HG03460 (cell line): ENCODE data around the gene RGL1.
A peak's percentile ranks its signal among the peaks of the same experiment; 100 is the strongest.
"Not testable (repeated sequence)": the region's sequence is repeated elsewhere in the genome, so short reads cannot be mapped to it uniquely, and the experiment has no call there.

Source experiments
- ATAC-seq: cut with Tn5 transposase; IDR thresholded peaks from one replicate; pipeline ENCODE4 v1.9.1; 2021; ENCODE audit not compliant: unreplicated experiment

Gene RGL1

DNA sequence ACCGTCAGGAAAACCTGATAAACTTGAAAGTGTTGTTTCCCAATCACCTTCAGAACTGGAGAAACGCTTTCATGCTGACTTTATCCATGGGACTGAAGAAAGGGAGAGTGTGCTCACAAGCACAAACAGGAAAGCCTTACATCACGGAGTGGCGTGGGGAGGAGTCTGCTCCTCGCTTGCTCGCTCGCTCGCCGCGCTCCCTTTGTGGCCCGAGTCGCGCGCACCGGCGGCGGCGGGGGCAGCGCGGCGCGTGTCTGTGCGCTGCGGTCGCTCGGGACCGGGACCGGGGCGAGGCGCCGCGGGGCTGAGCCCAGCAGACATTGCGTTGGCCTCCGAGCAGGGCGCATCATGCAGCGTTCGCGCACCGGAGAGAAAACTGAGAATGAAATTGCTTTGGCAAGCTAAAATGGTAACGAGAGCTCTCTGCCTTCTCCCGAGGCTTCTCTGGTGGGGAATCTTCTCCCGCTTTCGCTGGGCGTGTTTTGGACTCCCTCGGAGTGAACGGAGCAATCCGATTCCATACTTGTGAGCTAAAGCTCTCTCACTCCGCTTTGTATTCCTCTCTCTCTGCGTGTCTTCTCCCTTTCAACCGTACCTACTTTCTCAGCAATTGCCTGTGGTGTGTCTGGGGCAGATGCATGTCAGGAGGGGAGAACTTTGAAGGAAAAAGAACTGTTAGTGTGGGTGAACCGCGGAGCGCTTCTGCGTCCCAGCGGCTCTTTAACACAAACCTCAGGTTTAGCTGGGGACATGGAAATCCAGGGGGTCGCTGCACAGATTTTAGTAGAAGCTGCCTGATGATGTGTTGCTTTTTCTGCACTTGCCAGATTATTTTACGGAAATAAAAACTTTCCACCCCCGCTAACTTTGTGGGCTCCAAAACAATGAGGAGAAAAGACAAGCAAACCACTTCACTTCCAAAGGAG lies at the start of gene RGL1:
Gene RGL1 (plus strand): TSS at position 205 of the 926 bp plus-strand sequence. CDS start 178 bp downstream, at position 383.
- peak; percentile 46 for ATAC-seq

DNA sequence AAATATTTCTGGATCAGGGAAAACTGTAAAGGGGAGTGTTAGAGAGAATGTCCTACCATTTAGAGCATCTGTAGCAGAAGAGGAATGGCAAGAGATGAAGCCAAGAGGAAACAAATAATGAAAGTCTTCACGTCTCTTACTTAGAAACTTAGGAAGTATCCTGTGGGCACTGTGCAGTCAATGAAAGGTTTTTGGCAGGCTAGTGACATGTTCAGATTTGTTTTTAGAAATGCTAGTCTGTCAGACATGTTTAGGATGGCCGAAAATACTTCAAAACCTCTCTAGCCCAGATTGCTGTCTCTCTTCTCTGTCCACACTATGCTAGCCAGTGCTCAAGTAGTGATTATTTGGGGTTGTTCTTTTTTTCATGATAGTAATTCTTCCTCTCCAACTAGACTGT lies 48.6 kb upstream of the RGL1 start:
- ATAC-seq = no peak

DNA sequence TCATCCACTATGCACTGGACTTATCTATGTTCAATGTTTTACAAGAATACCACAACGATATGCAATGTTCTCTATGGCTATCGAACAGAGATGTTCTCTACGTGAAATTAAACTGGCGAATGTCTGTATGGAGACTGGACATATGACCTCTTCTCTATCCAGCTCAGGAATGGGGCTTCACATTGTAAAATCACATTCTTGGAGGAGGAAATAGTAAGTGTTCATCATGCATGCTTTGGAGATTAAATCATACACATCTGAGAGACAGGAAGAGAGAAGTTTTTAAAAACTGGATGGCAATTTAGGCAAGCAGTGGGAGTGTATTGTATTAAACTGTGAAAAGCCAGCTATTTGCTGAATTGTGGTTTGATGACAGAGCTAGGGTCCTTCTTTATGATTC lies 47.9 kb upstream of the RGL1 start:
- no peak for ATAC-seq

DNA sequence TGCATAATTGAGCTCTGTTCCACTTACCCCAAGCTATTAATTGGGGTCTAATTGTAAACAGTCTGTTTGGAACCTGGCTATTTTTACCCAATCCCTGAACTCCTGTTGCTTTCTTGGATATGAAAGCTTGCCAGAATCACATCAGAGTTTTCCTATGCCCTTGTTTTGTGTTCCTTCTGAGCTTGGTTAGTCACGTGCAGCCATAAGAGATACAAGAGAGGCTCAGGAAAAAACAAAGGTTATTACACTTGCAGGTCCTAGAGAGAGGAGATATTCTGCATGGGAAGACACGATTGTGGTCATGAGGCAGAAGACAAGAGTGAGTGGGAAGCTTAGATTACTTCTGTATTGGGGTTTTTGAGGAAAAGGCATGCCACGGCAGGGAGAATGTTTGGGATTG lies 46.0 kb upstream of the RGL1 start:
- ATAC-seq = no peak

DNA sequence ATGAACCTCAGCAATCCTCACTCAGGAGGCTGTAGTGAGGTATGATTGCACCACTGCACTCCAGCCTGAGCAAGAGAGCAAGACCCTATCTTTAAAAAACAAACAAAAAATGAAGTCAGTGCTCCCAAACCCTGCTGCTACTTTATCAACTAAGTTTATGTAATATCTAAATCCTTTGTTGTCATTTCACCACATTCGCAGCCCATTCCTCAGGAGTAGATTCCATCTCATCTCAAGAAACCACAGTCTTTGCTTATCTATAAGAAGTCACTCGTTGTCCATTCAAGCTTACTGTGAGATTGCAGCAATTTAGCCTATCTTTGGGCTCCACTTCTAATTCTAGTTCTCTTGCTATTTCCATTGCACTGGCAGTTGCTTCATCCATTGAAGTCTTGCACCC lies 44.3 kb upstream of the RGL1 start:
- ATAC-seq = no peak

DNA sequence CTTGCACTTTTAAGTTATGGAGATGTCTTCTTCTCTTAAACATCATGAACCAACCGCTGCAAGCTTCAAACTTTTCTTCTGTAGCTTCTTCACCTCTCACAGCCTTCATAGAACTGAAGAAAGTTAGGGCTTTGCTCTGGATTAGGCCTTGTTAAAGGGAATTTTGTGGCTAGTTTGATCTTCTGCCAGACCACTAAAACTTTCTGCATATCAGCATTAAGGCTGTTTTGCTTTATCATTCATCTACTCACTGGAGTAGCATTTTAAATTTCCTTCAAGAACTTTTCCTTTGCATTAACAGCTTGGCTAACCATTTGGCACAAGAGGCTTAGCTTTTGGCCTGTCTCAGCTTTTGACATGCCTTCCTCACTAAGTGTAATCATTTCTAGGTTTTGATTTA lies 43.0 kb upstream of the RGL1 start:
- no peak for ATAC-seq

DNA sequence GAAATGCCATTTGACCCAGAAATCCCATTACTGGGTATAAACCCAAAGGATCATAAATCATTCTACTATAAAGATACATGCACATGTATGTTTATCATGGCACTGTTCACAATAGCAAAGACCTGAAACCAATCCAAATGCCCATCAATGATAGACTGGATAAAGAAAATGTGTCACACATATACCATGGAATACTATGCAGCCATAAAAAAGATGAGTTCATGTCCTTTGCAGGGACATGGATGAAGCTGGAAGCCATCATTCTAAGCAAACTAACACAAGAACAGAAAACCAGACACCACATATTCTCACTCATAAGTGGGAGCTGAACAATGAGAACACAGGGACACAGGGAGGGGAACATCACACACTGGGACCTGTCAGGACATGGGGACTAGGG lies 42.1 kb upstream of the RGL1 start:
- ATAC-seq = not testable (repeated sequence)

DNA sequence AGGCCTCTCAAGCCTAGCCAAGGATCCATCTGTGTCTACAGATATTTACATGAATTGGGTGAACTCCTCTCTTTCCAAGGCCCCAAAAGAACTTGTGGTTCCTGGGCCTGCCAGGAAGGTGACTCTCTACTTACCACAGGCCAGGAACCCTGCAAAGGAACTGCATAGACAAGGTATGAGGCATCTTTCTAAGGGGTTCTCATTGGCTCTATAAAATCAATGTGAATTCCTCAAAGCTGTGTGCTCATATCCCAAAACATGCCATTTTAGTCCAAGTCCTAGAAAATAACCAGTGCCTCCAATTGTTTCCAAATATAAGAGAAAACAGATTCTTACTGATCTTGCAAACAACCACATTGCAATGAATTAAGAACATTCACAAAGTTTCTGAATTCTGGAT lies 39.9 kb upstream of the RGL1 start:
- no peak for ATAC-seq

DNA sequence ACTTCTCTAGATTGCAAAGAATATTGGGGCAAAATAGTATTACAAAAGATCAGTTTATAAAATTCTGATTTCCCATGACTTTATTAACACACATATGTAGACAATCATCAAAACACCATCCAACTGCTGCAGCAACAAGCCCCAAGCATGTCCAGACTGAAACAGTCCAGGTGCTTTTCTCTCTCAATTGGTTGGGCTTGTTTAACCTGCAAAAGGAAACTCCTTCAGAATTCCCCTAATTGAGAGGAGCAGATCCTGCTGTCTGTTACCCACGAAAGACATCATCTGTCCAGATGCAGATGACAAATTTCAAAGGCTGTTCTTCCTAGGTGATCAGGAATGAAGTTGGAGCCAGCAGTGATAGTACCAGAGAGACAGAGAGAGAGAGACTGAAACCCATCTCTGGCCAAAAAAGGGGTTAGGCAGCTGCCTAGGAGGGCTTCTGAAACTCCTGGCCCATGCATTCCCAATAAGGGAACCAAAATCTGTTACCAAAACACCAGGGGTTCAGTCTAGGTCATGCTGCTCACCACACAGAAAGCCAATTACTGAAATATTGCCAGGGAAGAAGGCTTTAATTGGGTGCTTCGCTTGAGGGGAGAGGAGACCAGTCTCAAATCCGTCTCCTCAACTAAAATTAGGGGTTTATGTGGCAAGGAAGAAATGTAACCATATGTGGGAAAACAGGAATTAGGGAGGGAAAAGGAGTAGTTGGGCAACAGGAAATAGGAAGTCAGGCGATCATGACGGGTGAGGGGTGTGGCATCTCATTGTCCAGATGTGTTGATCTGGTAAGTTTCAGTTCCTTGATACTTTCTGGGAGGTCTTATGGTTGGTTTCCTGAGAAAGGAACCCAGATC lies 34.7 kb upstream of the RGL1 start:
- no peak for ATAC-seq

DNA sequence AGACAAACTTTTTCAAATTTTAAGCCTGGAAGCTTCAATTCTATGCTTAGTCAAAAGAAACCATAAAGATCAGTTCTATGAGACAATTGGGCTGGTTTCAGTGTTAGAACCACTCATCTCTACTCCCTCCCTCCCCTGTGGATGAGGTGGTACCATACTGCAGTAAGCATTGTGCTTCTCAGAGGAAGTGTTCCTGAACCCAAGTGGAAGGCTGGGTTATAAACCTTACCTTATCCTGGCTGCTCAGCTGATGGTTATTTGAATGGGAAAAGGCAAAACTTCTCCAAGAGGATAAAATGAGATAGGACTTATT lies 34.1 kb upstream of the RGL1 start:
- no peak for ATAC-seq

DNA sequence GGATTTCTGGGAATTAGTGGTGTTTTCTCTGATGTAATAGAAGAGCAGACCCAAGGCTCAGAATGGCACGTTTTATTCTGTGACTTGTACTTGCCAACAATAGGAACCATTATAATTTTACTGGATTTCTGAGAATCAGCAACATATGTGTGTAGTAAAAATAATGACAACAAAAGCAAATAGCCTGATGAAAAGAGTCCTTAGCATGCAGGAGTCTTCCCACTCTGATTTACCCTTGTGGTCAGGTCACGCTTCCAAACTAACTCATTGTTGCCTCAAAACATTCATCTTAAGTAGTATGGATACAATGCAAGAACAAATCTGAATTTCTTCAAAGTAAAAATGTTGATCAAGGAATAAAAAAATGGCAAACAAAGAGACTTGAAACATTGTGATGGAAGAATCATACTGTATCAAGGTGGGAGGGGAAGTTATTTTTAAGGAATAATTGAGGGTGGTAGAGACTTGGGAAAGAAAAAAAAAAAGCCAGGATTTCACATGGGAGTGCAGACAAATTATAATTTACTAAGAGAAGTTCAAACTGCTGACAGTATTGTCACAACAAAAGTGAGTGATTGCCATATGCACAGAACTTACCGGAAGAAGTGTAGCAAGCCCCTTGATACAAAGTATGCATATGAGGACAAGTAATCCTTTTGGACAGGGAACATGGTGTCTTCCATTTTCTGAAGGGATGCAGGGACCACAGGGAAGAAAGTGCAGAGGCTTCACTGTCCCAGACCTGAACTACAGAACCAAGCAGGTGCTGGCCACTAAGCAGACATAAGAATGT lies 31.2 kb upstream of the RGL1 start:
- ATAC-seq = no peak

DNA sequence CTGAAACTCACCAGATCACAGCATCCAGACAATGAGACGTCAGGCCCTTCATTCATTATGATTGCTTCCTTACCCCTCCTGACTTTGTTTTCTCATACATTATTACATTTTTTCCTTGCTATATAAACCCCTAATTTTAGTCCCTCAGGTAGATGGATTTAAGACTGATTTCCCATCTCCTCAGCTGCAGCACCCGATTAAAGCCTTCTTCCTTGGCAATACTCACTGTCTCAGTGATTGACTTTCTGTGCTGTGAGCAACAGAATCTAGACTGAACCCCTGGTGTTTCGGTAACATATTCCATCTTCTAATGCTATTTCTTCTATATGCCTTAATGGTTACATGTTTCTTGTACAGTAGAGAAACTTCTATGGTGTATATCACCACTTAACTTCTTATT lies 30.0 kb upstream of the RGL1 start:
- ATAC-seq = no peak

DNA sequence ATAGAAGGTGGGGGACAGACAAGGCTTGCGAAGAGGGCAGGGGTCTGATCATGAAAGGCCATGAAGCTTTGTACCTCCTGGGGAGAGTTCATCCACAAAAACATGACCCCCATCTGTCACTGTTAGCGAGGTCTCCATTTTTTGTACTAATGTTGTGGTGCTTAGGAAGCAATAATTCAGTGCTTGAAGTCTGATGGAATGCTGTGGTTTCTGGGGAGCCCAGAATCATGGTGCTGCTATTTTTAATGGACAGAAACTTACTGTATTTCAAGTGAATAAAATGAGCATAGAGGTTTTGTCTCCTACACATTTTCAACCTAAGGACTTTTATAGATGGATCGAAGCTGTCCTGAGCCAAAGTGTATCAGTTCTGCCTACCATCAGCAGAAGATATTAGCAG lies 28.2 kb upstream of the RGL1 start:
- ATAC-seq = no peak

DNA sequence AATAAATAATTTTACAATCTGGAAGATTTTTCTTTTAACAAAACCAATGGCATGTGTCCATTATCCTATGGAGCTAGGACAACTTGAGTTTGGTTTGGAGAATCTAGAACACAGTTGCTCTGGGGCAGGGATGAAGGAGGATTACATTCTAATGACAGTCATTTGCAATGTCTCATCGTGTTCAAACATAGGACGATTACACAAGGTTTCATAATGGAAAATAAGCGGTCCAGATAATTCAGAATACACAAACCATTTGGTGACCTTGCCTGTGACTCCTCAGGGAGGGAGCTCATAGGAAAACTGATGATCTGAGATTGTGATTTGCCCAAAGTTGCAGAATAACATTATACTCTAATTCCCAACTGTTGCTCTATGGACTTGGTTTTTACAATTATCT lies 27.6 kb upstream of the RGL1 start:
- ATAC-seq = no peak

DNA sequence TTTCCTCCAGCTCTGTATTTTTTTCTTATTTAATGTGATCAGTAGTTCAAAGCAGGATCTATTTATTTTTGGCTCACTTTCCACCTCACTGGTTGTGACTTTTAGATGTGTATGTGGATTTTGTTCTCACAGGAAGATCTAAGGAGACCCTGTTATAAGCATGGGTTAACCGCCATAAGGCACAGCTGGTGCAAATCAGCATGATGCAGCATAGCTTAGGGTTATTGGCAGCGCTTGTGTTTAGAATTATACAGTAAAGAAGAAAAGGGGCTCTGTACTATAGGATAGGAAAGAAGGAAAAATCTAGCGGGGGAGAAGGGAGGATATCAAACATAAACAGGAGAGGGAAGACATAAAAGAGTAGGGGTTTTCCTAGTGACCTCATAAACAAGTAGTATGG lies 26.9 kb upstream of the RGL1 start:
- ATAC-seq = no peak

DNA sequence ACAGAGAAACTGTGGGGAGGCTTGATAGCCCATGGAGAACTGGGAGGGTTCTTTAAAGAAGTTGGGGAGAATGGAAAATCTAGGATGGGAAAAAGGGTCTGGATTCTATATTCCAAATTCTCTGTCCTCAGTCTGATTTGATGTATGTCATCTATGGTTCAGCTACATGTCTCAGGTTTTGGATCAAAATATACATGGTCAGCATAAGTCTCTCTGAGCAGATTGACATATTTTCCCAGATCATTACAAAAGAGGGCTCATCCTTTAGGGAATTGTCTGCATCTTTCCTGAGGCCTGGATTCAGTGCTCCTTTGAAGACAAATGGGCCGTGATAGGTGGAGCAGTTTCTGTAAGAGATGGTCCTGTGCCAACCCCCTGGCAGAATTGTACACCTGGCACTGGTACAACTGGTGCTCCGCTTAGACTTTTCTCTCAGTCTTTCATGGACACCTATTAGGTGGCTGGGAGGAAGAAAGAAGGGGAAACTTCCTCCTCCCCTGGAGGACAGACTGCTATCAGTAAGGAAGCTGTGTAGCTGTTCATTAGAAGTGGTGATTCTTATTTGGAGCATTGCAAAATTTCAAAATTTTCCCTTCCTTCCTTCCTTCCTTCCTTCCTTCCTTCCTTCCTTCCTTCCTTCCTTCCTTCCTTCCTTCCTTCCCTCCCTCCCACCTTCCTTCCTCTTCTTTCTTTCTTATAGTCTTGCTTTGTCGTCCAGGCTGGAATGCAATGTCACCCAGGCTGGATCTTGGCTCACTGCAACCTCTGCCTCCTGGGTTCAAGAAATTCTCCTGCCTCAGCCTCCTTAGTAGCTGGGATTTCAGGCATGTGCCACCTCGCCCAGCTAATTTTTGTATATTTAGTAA lies 26.1 kb upstream of the RGL1 start:
- no peak for ATAC-seq

DNA sequence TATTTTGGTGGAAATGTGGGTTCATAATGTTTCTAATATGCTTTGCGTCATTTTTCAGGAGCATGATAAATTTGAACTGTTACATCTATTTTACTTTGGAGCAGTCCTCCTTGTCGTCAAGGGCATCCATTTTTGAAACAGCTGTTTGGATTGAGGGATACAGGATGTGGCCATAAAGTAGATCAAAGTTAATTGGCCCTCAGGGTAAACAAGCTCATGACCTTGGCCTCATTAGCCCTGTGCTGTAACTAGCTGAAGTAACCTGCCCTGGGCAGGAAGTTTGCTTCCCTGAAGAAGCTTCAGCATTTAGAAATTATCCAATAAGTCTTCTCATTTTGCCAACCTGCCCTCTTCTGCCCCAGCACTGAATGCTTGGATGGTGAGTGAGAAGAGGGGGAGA lies 24.8 kb upstream of the RGL1 start:
- ATAC-seq = no peak

DNA sequence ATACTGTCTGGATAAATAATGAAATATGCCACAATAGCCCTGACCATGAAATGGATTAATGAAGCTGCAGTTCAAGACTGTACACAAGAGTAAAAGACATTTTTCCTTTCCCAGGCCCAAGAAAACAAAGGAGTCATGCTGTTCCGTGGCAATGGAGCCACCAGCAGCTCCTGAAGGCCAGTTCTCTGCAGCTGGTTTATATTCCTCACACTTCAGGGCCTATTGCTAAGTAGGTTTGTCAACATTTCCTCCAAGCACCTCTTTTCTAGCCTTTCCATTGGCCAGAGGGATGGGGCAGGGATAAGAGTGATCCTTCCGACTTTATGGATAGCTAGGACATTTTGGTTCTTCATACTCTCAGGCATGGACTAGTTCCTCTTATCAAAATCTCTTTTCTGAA lies 24.2 kb upstream of the RGL1 start:
- ATAC-seq = no peak

DNA sequence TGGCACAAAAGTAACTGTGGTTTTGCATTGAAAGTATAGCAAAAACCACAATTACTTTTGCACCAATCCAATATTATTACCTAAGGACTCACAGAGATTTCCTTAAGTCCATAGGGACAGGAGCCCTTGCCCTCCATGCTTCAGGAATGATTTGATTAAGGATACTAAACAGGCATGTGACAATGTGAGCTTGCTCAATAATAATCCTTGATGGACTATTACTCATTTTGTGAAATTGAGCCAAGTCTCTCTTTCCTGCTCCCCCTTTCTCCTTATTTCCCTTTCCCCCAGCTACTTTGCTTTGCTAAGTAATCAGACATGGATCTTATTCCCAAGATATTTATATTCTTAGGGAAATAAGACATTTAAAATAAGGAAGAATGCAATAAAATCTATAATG lies 21.6 kb upstream of the RGL1 start:
- no peak for ATAC-seq

DNA sequence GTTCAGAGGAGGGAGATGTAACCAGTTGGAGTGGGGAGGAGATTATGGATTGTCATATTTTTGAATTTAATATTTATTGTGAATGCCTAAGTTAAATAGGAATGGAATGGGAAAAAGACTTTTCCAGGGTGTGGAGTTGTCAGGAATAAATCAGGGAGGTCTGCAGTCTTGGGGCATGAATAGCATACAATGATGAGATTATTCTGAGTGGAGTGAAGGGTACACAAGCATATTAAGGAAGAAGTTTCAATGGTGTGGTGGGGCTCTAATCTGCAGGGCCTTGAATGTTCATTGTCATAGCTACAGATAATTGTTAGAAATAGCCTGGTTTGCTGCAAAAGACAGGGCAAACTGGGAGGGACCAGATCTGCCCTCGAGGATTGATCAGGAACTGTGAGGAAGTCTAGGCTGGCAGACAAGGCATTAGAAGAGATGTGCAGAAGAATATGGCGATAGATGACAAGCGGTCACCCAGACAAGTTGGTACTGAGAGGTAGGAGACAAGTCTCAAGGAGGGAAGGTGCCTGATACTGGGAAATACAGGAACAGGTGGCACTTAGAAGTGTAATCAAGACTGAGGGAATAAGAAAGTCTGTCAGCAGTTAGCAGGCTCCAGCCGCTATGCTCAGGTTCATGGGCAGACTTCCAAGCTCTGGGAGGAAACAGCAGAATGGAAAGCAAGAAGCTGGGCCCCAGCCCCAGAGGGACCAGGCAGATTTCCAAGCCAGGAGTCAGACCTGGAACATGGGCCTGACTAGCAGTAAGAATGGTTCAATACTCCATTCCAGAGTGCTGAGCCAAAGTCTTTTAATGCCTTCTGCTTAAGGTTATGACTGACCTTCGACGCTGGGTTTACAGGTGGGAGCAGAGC lies 20.9 kb upstream of the RGL1 start:
- no peak for ATAC-seq
